Measurements from ENCODE around the gene WDFY4.

GRCh38 chr10:48731141-48731540 lies 46.5 kb downstream of the WDFY4 start:
- TF ChIP-seq CTCF (IDR thresholded peaks at IDR 0.05; ENCODE audit: low read depth, low read length, missing input control) (no peak), MAX (IDR thresholded peaks at IDR 0.05) (no peak), ATF3 (IDR thresholded peaks at IDR 0.05) (no peak), REST (IDR thresholded peaks at IDR 0.05) (no peak), JUND (IDR thresholded peaks at IDR 0.05) (no peak), YY1 (IDR thresholded peaks at IDR 0.05) (no peak), ZBTB33 (IDR thresholded peaks at IDR 0.05) (no peak), SP1 (IDR thresholded peaks at IDR 0.05) (no peak), FOXA1 (IDR thresholded peaks at IDR 0.05) (no peak), TAF1 (conservative IDR thresholded peaks at IDR 0.05) (no peak)

Measured in liver (tissue), 3 donors.